K562 (cell line): Measurements from ENCODE around the gene CFAP54. TPM values are rescaled to one million over a fixed set of nuclear protein-coding genes. Genes with fewer than 3 reads are reported as not detected.

Experiments
- ATAC-seq: fragments of 200-7000 bp; cut with Tn5 transposase; 3 replicates; pipeline ENCODE4 v1.9.1; 2020; ENCODE audit warnings: moderate library complexity
- BruUV-seq: library from RNA; stranded (reverse); fragments of 400-500 nt; replicated peaks from 2 replicates; lab custom pipeline; 2021; lab: Mats Ljungman, UMichigan
- CTCF ChIA-PET: fragments of 300-600 bp; formaldehyde crosslinking; extraction: SDS; loops from one replicate; lab custom pipeline; 2021; ENCODE audit warnings: low intra/inter-chr PET ratio; lab: Yijun Ruan, JAX
- POLR2A ChIA-PET: fragments of 300-600, 350-650 bp; sonication (Branson Sonifier 250); formaldehyde crosslinking; extraction: SDS; loops from one replicate; lab custom pipeline; 2021; ENCODE audit warnings: antibody characterized with exemption, inconsistent platforms; lab: Yijun Ruan, JAX
- DNase-seq, 4 experiments: peaks; one replicate each; pipeline versions ENCODE4 v3.0.0 to v3.0.0-alpha.2; 2011 to 2018; ENCODE audit warnings: low spot score in 3 of 4, mixed read lengths in 3 of 4; ENCODE audit errors: extremely low read depth in 1 of 4
- FAIRE-seq: peaks from 2 replicates; lab custom pipeline; 2011; peaks lifted over from hg19 to GRCh38; lab: Jason Lieb, UNC
- H2AFZ ChIP-seq: 2 replicates; pipeline ENCODE4 v1.6.0; 2011; ENCODE audit warnings: low read depth, low read length, control low read depth, inconsistent platforms
- H3K27ac ChIP-seq: fragments of 200-600 bp; 3 replicates; pipeline ENCODE4 v1.8.0; 2011; ENCODE audit warnings: low read depth, mild to moderate bottlenecking, control low read depth, inconsistent platforms, low read length, moderate library complexity, mixed read lengths; ENCODE audit errors: extremely low read depth
- H3K27me3 ChIP-seq, 2 experiments: fragments of 300-600 bp in 1 of 2; 2 replicates in 1 of 2; 3 replicates in 1 of 2; pipeline versions ENCODE4 v1.6.0 to v1.8.0; 2011; ENCODE audit warnings: inconsistent platforms in 2 of 2, low read length in 2 of 2, mild to moderate bottlenecking in 1 of 2, mixed read lengths in 1 of 2, moderate library complexity in 1 of 2; ENCODE audit not compliant: control insufficient read depth in 2 of 2, insufficient read depth in 2 of 2
- H3K36me3 ChIP-seq: fragments of 300-600 bp; 3 replicates; pipeline ENCODE4 v1.8.0; 2011; ENCODE audit warnings: mild to moderate bottlenecking, low read length, inconsistent platforms; ENCODE audit not compliant: control insufficient read depth, insufficient read depth
- H3K4me1 ChIP-seq, 2 experiments: fragments of 200-600 bp in 1 of 2; replicated peaks in 1 of 2; 2 replicates in 1 of 2; 3 replicates in 1 of 2; pipeline versions ENCODE4 v1.5.1 to v1.8.0; 2011; ENCODE audit warnings: inconsistent platforms in 2 of 2, low read length in 2 of 2, mild to moderate bottlenecking in 1 of 2, mixed read lengths in 1 of 2, moderate library complexity in 1 of 2; ENCODE audit not compliant: control insufficient read depth in 2 of 2, insufficient read depth in 2 of 2
- H3K4me2 ChIP-seq: 2 replicates; pipeline ENCODE4 v1.6.1; 2011; ENCODE audit warnings: low read length, control low read depth, inconsistent platforms, mixed read lengths; ENCODE audit not compliant: insufficient read depth
- H3K4me3 ChIP-seq: fragments of 200-600 bp; sonication (generic), shearing (Covaris generic); 2 replicates; pipeline ENCODE4 v1.5.1; 2016; ENCODE audit warnings: control low read depth, inconsistent platforms
- H3K79me2 ChIP-seq: fragments of 200-600 bp; 3 replicates; pipeline ENCODE4 v1.8.0; 2011; ENCODE audit warnings: low read length, inconsistent platforms; ENCODE audit not compliant: control insufficient read depth, insufficient read depth
- H3K9ac ChIP-seq, 2 experiments: 2 replicates each; pipeline versions ENCODE4 v1.6.0 to v1.6.1; 2011; ENCODE audit warnings: low read depth in 2 of 2, low read length in 2 of 2, control low read depth in 1 of 2, inconsistent platforms in 1 of 2, mild to moderate bottlenecking in 1 of 2, mixed read lengths in 1 of 2; ENCODE audit not compliant: insufficient read depth in 1 of 2
- H3K9me1 ChIP-seq: one replicate; pipeline ENCODE4 v1.6.0; 2011; ENCODE audit warnings: inconsistent platforms, mild to moderate bottlenecking, low read length, moderate library complexity; ENCODE audit not compliant: control insufficient read depth, insufficient read depth
- H3K9me3 ChIP-seq: replicated peaks from 2 replicates; pipeline ENCODE4 v1.5.1; 2011; ENCODE audit warnings: low read depth, low read length, inconsistent platforms; ENCODE audit not compliant: control insufficient read depth, insufficient read depth
- H4K20me1 ChIP-seq: replicated peaks from 2 replicates; pipeline ENCODE4 v1.6.1; 2011; ENCODE audit warnings: low read length, inconsistent platforms, mixed read lengths; ENCODE audit not compliant: control insufficient read depth, insufficient read depth
- ARNT ChIP-seq, 2 experiments: fragments of 450-650 bp; IDR thresholded peaks; 2 replicates each; pipeline ENCODE4 v1.6.1; 2016; ENCODE audit warnings: mild to moderate bottlenecking in 1 of 2
- CEBPB ChIP-seq: fragments of 450-650 bp; IDR thresholded peaks from 2 replicates; pipeline ENCODE4 v1.6.1; 2016; ENCODE audit warnings: missing genetic modification characterization, missing compliant biosample characterization
- CEBPZ ChIP-seq: fragments of 150-350 bp; IDR thresholded peaks from 2 replicates; pipeline ENCODE4 v1.6.1; 2014; ENCODE audit warnings: low read depth, mild to moderate bottlenecking, low read length, borderline replicate concordance
- DIDO1 ChIP-seq: fragments of 450-650 bp; IDR thresholded peaks from 2 replicates; pipeline ENCODE4 v1.6.1; 2016; ENCODE audit warnings: low read depth, missing biosample characterization, missing genetic modification characterization
- DNMT1 ChIP-seq: fragments of 450-650 bp; IDR thresholded peaks from 2 replicates; pipeline ENCODE4 v1.6.1; 2016; ENCODE audit warnings: antibody characterized with exemption, mild to moderate bottlenecking
- POU5F1 ChIP-seq: fragments of 150-350 bp; IDR thresholded peaks from 2 replicates; pipeline ENCODE4 v1.6.1; 2014; ENCODE audit warnings: borderline replicate concordance, low read length, low read depth, mild to moderate bottlenecking; ENCODE audit not compliant: partially characterized antibody
- SMAD3 ChIP-seq: fragments of 450-650 bp; formaldehyde crosslinking; conservative IDR thresholded peaks from 2 replicates; pipeline ENCODE4 v1.4.0; 2020; ENCODE audit warnings: mild to moderate bottlenecking
- SMC3 ChIP-seq: conservative IDR thresholded peaks from 2 replicates; pipeline ENCODE4 v1.6.1; 2011; ENCODE audit warnings: low read depth, low read length, improper control_type of control experiment; ENCODE audit not compliant: insufficient read depth
- VEZF1 ChIP-seq: fragments of 200-800 bp; sonication (Bioruptor generic); IDR thresholded peaks from 2 replicates; pipeline ENCODE4 v1.6.1; 2017; ENCODE audit warnings: missing genetic modification characterization, missing compliant biosample characterization
- XRCC3 ChIP-seq: fragments of 450-650 bp; IDR thresholded peaks from 2 replicates; pipeline ENCODE4 v1.6.1; 2017; ENCODE audit warnings: mild to moderate bottlenecking, moderate library complexity
- ZMIZ1 ChIP-seq, 2 experiments: fragments of 150-350 bp in 1 of 2; IDR thresholded peaks; 2 replicates each; pipeline ENCODE4 v1.6.1; 2012 to 2016; ENCODE audit warnings: low read depth in 2 of 2, low read length in 2 of 2, mild to moderate bottlenecking in 1 of 2, moderate library complexity in 1 of 2
- ZNF707 ChIP-seq: fragments of 250-450 bp; sonication (Bioruptor Pico); conservative IDR thresholded peaks from 2 replicates; pipeline ENCODE4 v1.8.0; 2022; ENCODE audit warnings: inconsistent platforms, mild to moderate bottlenecking, moderate library complexity
- WGBS: fragments of 100-300 bp; shearing (Covaris generic); methylation state at CpG from one replicate; pipeline ENCODE4 v1.1.6; 2016; ENCODE audit warnings: low coverage, mixed read lengths; ENCODE audit not compliant: insufficient coverage; ENCODE audit errors: missing lambda C conversion rate; 5-methylcytosine and 5-hydroxymethylcytosine counted together
- in situ Hi-C: fragments of 300-500 bp; cut with MboI; formaldehyde crosslinking; loops from 4 replicates; pipeline ENCODE4 v1.15.0; 2018; ENCODE audit warnings: inconsistent platforms, mixed read lengths
- intact Hi-C: fragments of 100-400 bp; cut with micrococcal nuclease; formaldehyde crosslinking; loops from 2 replicates; pipeline ENCODE4 v1.14.2; 2022
- polyA plus RNA-seq, 8 experiments: library from polyadenylated mRNA; depleted of rRNA in 4 of 8; stranded (reverse) in 5 of 8; unstranded in 3 of 8; fragments of >200 nt; fragmentation: Nextera tagmentation in 2 of 8; fragmentation: Illumina TruSeq in 1 of 8; extraction: Ambion mirVana in 2 of 8; extraction: Trizol in 1 of 8; gene quantifications; 2 replicates each; pipeline versions ENCODE4 v1.2.1 to v1.2.3, GENCODE V29; 2011 to 2014; ENCODE audit warnings: inconsistent platforms in 1 of 8, missing spikeins in 1 of 8
- total RNA-seq, 7 experiments: library from RNA; depleted of rRNA in 6 of 7; stranded (reverse); fragments of >200 nt in 6 of 7; fragmentation: Illumina TruSeq in 2 of 7; extraction: Trizol in 2 of 7; gene quantifications; 2 replicates each; pipeline versions ENCODE4 v1.2.1 to v1.2.3, GENCODE V29; 2011 to 2021; ENCODE audit warnings: low replicate concordance in 1 of 7

CFAP54 gene
- total and polyA plus RNA-seq, 9 of the 15 experiments (the other 6 are each of a cell fraction or from before 2014, with no cell fraction given) = 0.03 to 0.23 (median 0.10) TPM; not detected in 3

GRCh38 chr12:96570579-96570978 is 81.2 kb downstream of the CFAP54 start (continued):
- no peak for TF ChIP-seq CEBPZ
- TF ChIP-seq XRCC3 = no peak
- TF ChIP-seq ARNT (IDR thresholded peaks at IDR 0.05) = no peak

GRCh38 chr12:96571101-96571862 is 81.9 kb downstream of the CFAP54 start:
- no peak for DNase-seq
- FAIRE-seq = no peak
- TF ChIP-seq ZNF707 (CRISPR knock-in tag) = no peak
- TF ChIP-seq POU5F1 = no peak
- no peak for TF ChIP-seq DIDO1
- no peak for TF ChIP-seq SMC3
- TF ChIP-seq VEZF1 (CRISPR knock-in tag) = no peak
- TF ChIP-seq ZMIZ1 (IDR thresholded peaks at IDR 0.05; ENCODE audit: low read depth in 2 of 2, low read length in 2 of 2) = no peak
- TF ChIP-seq DNMT1 = no peak
- TF ChIP-seq CEBPB (tag) = no peak
- no peak for TF ChIP-seq SMAD3 (CRISPR knock-in tag)

More at GRCh38 chr12:96571101-96571862, 81.9 kb downstream of the CFAP54 start:
- Histone ChIP-seq H3K4me3 (no peak overlapping the region), H4K20me1 (no peaks in the 10 kb centered on the region), H3K9me1 (no peaks in the 10 kb centered on the region), H3K4me1 (no peaks in the 10 kb centered on the region), H3K9me3 (no peaks in the 10 kb centered on the region), H3K4me2 (no peak overlapping the region), H3K79me2 (no peaks in the 10 kb centered on the region), H3K27me3 (no peaks in the 10 kb centered on the region), H3K27ac (no peak overlapping the region), H3K9ac (no peak overlapping the region), H2AFZ (no peak overlapping the region), H3K36me3 (no peaks in the 10 kb centered on the region)
- in situ Hi-C loops (loop anchor here (25.0 kb wide), 1 partner anchor 1816 kb away; no protein-coding TSS in a partner anchor), intact Hi-C loops (no loop called here)
- 0% methylated on average over 4 of the region's 4 CpGs for WGBS
- ChIA-PET POLR2A (no interaction called here), CTCF (no interaction called here)
- ATAC-seq = no peak
- no TSS peak for BruUV-seq
